ENCODE results near the gene SNX25.
"Not testable (repeated sequence)": the region's sequence is repeated elsewhere in the genome, so short reads cannot be mapped to it uniquely, and the experiment has no call there.

Gene SNX25

GRCh38 chr4:185324361-185324760, 115.0 kb downstream of the SNX25 start:
- H3K27ac ChIP-seq (ENCODE audit: extremely low read depth, low read depth, low read length); POLR2A ChIA-PET; H3K4me1 ChIP-seq (ENCODE audit: control insufficient read depth, insufficient read depth, low read length); H3K9me3 ChIP-seq (ENCODE audit: control insufficient read depth, insufficient read depth, low read depth, low read length); H3K4me3 ChIP-seq (ENCODE audit: low read depth, low read length); CTCF ChIA-PET: not testable (repeated sequence)
- peaks cover 4 to 44% of the 10 kb centered on the region in 2 experiments for H3K36me3 ChIP-seq (ENCODE audit: control insufficient read depth in 2 of 2, insufficient read depth in 1 of 2, low read length in 2 of 2)

- POLR2A ChIA-PET = not testable (repeated sequence)
- H3K36me3 ChIP-seq (ENCODE audit: control insufficient read depth in 2 of 2, insufficient read depth in 1 of 2, low read length in 2 of 2) = peaks cover 4 to 40% of the 10 kb centered on the region in 2 experiments; a peak in 2 of 3 replicates
Observed at GRCh38 chr4:185325721-185326120, 116.3 kb downstream of the SNX25 start.

DNA sequence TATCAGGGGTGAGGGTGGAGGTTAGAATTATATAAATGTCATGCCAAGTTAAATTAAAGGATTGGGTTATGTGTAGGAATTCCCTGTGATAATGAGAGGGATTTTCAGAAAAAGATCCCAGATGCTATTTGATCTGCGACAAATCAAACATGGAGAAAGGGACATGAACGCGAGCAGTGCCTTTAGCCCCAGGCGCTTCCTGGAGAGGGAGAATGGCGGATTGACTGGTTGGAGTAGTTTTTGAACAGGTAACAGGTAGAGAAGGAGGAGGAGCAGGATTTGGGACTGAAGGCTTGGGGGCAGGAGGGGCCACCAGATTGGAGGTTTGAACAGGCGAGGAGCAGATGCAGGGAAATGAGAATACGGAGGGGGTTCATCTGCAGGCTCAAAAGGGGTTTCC, 119.2 kb downstream of the SNX25 start:
- Histone ChIP-seq H3K9me3 (ENCODE audit: control insufficient read depth, insufficient read depth, low read depth, low read length) (no peaks in the 10 kb centered on the region), H3K36me3 (ENCODE audit: control insufficient read depth in 2 of 2, insufficient read depth in 1 of 2, low read length in 2 of 2) (peaks cover 0 to 17% of the 10 kb centered on the region in 2 experiments; a peak in 2 of 3 replicates), H3K4me3 (ENCODE audit: low read depth, low read length) (no peak overlapping the region), H3K27ac (ENCODE audit: extremely low read depth, low read depth, low read length) (no peak overlapping the region), H3K4me1 (ENCODE audit: control insufficient read depth, insufficient read depth, low read length) (no peaks in the 10 kb centered on the region)
- CTCF ChIA-PET = no interaction called here
- TF ChIP-seq ZNF223 (tag by site-specific recombination; IDR thresholded peaks at IDR 0.05) = no peak
- no peak for TF ChIP-seq ZNF37A (tag by site-specific recombination; IDR thresholded peaks at IDR 0.05)
- no peak for TF ChIP-seq ZNF513 (tag by site-specific recombination; IDR thresholded peaks at IDR 0.05)
- TF ChIP-seq ZNF239 (tag by site-specific recombination; IDR thresholded peaks at IDR 0.05) = no peak
- TF ChIP-seq ZNF660 (tag by site-specific recombination; IDR thresholded peaks at IDR 0.05) = no peak
- TF ChIP-seq ZNF26 (tag by site-specific recombination; IDR thresholded peaks at IDR 0.05) = no peak
- TF ChIP-seq, protein P1, sequence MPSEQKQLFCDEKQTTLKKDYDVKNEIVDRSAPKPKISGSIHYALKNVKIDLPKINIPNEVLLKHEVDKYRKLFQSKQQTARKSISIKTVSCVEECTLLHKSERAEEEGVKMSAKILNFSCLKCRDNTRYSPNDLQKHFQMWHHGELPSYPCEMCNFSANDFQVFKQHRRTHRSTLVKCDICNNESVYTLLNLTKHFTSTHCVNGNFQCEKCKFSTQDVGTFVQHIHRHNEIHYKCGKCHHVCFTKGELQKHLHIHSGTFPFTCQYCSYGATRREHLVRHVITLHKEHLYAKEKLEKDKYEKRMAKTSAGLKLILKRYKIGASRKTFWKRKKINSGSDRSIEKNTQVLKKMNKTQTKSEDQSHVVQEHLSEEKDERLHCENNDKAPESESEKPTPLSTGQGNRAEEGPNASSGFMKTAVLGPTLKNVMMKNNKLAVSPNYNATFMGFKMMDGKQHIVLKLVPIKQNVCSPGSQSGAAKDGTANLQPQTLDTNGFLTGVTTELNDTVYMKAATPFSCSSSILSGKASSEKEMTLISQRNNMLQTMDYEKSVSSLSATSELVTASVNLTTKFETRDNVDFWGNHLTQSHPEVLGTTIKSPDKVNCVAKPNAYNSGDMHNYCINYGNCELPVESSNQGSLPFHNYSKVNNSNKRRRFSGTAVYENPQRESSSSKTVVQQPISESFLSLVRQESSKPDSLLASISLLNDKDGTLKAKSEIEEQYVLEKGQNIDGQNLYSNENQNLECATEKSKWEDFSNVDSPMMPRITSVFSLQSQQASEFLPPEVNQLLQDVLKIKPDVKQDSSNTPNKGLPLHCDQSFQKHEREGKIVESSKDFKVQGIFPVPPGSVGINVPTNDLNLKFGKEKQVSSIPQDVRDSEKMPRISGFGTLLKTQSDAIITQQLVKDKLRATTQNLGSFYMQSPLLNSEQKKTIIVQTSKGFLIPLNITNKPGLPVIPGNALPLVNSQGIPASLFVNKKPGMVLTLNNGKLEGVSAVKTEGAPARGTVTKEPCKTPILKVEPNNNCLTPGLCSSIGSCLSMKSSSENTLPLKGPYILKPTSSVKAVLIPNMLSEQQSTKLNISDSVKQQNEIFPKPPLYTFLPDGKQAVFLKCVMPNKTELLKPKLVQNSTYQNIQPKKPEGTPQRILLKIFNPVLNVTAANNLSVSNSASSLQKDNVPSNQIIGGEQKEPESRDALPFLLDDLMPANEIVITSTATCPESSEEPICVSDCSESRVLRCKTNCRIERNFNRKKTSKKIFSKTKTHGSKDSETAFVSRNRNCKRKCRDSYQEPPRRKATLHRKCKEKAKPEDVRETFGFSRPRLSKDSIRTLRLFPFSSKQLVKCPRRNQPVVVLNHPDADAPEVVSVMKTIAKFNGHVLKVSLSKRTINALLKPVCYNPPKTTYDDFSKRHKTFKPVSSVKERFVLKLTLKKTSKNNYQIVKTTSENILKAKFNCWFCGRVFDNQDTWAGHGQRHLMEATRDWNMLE (tag by site-specific recombination; conservative IDR thresholded peaks at IDR 0.05; ENCODE audit: low read depth) = no peak
- TF ChIP-seq, protein P2, sequence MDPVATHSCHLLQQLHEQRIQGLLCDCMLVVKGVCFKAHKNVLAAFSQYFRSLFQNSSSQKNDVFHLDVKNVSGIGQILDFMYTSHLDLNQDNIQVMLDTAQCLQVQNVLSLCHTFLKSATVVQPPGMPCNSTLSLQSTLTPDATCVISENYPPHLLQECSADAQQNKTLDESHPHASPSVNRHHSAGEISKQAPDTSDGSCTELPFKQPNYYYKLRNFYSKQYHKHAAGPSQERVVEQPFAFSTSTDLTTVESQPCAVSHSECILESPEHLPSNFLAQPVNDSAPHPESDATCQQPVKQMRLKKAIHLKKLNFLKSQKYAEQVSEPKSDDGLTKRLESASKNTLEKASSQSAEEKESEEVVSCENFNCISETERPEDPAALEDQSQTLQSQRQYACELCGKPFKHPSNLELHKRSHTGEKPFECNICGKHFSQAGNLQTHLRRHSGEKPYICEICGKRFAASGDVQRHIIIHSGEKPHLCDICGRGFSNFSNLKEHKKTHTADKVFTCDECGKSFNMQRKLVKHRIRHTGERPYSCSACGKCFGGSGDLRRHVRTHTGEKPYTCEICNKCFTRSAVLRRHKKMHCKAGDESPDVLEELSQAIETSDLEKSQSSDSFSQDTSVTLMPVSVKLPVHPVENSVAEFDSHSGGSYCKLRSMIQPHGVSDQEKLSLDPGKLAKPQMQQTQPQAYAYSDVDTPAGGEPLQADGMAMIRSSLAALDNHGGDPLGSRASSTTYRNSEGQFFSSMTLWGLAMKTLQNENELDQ (tag by site-specific recombination; IDR thresholded peaks at IDR 0.05; ENCODE audit: low read depth) = no peak
- TF ChIP-seq ZNF555 (tag by site-specific recombination; conservative IDR thresholded peaks at IDR 0.05) = no peak
- POLR2A ChIA-PET = no interaction called here

More at GRCh38 chr4:185325721-185326120, 116.3 kb downstream of the SNX25 start:
- CTCF ChIA-PET; H3K4me1 ChIP-seq (ENCODE audit: control insufficient read depth, insufficient read depth, low read length); H3K4me3 ChIP-seq (ENCODE audit: low read depth, low read length); H3K27ac ChIP-seq (ENCODE audit: extremely low read depth, low read depth, low read length); H3K9me3 ChIP-seq (ENCODE audit: control insufficient read depth, insufficient read depth, low read depth, low read length): not testable (repeated sequence)
